IPS DF 4.7 (cell line): Measurements from ENCODE around the gene USP32.

Source experiments
- DNase-seq: peaks from one replicate; pipeline ENCODE4 v3.0.0-alpha.2; 2013; ENCODE audit warnings: low spot score; ENCODE audit errors: extremely low read depth

USP32 gene

GRCh38 chr17:60135951-60136666, 255.8 kb downstream of the USP32 start:
- DNase-seq: no peak

DNA sequence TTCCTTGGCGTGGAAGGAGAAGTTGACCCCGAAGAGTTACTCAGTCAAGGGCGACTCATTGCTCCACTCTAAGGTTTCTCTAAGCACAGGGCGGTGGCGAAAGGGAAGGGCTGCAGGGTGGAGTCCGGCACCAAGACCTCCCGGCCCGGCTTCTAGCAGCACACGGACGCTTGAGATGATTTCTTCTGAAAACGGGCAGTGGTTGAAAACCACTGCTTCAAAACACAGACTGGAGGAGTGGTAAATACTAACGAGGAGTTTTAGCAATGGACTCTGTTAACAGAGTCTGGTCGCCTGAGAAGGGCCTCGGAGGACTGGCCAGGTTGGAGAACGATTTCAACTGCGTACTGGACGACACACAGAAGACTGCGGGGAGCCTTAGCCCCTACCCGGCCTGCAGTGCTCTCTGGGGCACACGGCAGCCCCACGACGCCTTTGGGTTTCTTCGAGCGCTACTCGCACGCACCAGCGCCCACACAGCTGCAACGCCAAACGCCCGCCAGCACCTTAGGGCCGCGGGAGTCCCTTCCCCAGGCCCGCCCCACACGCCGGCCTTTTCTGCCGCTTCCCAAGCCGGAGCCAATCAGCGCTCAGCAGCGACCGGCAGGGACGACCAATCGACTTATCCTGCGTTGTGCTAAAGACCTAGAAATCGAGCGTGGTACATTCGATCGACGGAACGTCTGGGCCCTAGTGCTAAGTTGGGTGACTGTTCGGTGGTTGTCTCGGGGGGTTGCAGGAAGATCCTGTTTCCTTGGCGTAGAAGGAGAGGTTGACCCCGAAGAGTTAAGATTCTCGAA, 256.6 kb downstream of the USP32 start:
- no peak for DNase-seq

GRCh38 chr17:60134396-60135150, 257.4 kb downstream of the USP32 start:
- no peak for DNase-seq

DNA sequence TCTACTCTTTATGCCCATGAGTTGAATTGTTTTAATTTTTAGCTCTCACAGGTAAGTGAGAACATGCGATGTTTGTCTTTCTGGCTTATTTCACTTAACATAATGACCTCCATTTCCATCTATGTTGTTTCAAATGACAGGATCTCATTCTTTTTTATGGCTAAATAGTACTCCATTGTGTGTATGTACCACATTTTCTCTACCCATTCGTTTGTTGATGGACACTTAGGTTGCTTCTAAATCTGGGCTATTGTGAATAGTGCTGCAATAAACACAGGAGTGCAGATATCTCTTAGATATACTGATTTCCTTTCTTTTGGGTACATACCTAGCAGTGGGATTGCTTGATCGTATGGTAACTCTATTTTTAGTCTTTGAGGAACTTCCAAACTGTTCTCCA, 261.5 kb downstream of the USP32 start:
- DNase-seq: no peak

GRCh38 chr17:60129164-60129563, 262.8 kb downstream of the USP32 start:
- no peak for DNase-seq
